WI38 (cell line): ENCODE results near the gene ADM5.
A peak's percentile ranks its signal among the peaks of the same experiment; 100 is the strongest.

Experiments used
- H3K4me3 ChIP-seq: 2 replicates; pipeline ENCODE4 v1.5.1; 2011; ENCODE audit warnings: low read depth, mild to moderate bottlenecking, control low read depth, low read length
- CTCF ChIP-seq: IDR thresholded peaks from 2 replicates; pipeline ENCODE4 v1.5.1; 2012; ENCODE audit warnings: low read depth, mild to moderate bottlenecking, control low read depth, low read length

ADM5 gene

GRCh38 chr19:49688531-49689132 lies 762 bp upstream of the ADM5 start:
- no peak for TF ChIP-seq CTCF

GRCh38 chr19:49690079-49690655 lies 773 bp downstream of the ADM5 start:
- peak overlapping the region; percentile 73 for H3K4me3 ChIP-seq
- TF ChIP-seq CTCF, result no peak

More at GRCh38 chr19:49688531-49689132, 762 bp upstream of the ADM5 start:
- no peak overlapping the region for H3K4me3 ChIP-seq

- peak within 1 kb of the TSS; percentile 73 for H3K4me3 ChIP-seq
- no peak for TF ChIP-seq CTCF
These were observed 1.4 kb downstream of the ADM5 start, which contains the start of gene CPT1C for GRCh38 chr19:49690656-49691242. CPT1C (plus strand) TSS chr19:49691116; CDS start chr19:49692253, 1,137 bp downstream.

- H3K4me3 ChIP-seq, result peak overlapping the region; percentile 73
- TF ChIP-seq CTCF, result no peak
These were observed 2.1 kb downstream of the ADM5 start for GRCh38 chr19:49691243-49692146.

GRCh38 chr19:49692147-49692506 lies 2.7 kb downstream of the ADM5 start:
- TF ChIP-seq CTCF, result no peak
- peak overlapping the region; percentile 73 for H3K4me3 ChIP-seq

GRCh38 chr19:49696115-49696514 lies 6.7 kb downstream of the ADM5 start:
- TF ChIP-seq CTCF, result no peak
- no peak overlapping the region for H3K4me3 ChIP-seq
